ENCODE measurements around the gene KLHDC3.

Gene KLHDC3

GRCh38 chr6:43060034-43060754, 46.1 kb downstream of the KLHDC3 start:
- no peak for DNase-seq

GRCh38 chr6:43060755-43061633, 46.9 kb downstream of the KLHDC3 start:
- DNase-seq, result no peak

GRCh38 chr6:43061861-43062260, 47.8 kb downstream of the KLHDC3 start:
- DNase-seq, result no peak

GRCh38 chr6:43062818-43063217, 48.8 kb downstream of the KLHDC3 start:
- no peak for DNase-seq

- peak; percentile 56 for DNase-seq
These were observed 56.1 kb downstream of the KLHDC3 start for GRCh38 chr6:43070028-43070632.
